Effector CD8-positive, alpha-beta T cell (primary cell): Measurements from ENCODE around the gene RABL6.
"Not testable (repeated sequence)": the region's sequence is repeated elsewhere in the genome, so short reads cannot be mapped to it uniquely, and the experiment has no call there.

Experiments used
- DNase-seq: peaks from one replicate; lab custom pipeline; 2025; lab: John Stamatoyannopoulos, UW
- total RNA-seq, 4 experiments: gene quantifications; one replicate each; lab custom pipeline; 2026; lab: John Stamatoyannopoulos, UW

Gene RABL6, protein sequence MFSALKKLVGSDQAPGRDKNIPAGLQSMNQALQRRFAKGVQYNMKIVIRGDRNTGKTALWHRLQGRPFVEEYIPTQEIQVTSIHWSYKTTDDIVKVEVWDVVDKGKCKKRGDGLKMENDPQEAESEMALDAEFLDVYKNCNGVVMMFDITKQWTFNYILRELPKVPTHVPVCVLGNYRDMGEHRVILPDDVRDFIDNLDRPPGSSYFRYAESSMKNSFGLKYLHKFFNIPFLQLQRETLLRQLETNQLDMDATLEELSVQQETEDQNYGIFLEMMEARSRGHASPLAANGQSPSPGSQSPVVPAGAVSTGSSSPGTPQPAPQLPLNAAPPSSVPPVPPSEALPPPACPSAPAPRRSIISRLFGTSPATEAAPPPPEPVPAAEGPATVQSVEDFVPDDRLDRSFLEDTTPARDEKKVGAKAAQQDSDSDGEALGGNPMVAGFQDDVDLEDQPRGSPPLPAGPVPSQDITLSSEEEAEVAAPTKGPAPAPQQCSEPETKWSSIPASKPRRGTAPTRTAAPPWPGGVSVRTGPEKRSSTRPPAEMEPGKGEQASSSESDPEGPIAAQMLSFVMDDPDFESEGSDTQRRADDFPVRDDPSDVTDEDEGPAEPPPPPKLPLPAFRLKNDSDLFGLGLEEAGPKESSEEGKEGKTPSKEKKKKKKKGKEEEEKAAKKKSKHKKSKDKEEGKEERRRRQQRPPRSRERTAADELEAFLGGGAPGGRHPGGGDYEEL
- 113 to 139 (median 125) reads per million in 4 experiments for total RNA-seq

DNA sequence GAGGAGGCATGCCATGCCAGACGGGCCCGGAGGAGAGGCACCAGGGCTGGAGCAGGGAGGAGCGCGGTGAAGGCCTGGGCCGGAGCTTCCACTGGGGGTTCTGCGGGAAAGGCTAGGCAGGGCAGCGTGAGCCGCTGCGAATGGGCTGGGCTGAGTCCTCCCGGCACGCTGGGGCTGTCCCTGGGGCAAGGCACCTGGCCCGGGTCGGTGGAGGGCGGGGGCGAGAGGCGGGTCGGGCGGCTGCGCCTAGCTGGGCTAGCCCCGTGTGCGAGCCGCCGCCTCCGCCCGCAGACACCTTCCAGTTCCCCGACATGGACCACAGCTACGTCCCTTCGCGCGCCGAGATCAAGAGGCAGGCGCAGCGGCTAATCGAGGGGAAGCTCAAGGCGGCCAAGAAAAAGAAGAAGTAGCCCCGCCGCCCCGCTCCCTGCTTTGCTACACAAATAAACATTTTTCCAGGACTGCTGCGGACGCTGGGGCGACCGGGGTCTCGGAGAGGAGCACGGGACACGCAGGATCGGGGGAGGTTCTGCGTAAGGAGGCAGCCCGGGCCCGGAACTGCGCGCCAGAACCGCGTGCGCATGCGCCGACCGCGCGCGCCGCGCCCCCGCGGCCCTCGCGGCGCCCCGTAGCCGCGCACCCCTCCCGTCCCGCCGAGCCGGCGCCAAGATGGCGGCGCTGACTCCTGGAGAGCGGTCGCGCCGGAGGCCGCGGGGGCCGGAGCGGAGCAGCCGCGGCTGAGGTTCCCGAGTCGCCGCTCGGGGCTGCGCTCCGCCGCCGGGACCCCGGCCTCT lies at the start of gene RABL6:
Gene RABL6 (plus strand): TSS at position 668 of the 794 bp plus-strand sequence. CDS start 249 bp downstream, outside the sequence.
- peak; percentile 66 for DNase-seq

DNA sequence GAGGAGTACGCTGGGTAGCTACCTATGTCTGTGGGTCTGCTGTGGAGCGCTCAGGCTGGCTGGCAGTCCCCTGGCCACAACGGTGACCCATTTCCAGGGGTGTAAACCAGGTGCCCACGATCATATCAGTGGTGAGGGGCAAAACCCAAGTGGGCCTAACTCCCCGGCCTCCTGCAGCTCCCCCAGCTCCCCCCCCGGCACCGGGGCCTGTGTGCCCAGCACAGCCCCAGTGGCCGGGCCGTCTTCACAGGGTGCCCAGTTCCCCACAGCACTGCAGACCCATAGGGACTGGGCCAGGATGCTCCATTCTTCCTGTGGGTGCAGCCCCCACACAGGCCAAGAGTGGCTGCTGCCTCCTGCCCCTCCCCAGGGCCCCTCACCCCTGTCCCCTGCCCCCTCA lies 48.7 kb upstream of the RABL6 start:
- no peak for DNase-seq

DNA sequence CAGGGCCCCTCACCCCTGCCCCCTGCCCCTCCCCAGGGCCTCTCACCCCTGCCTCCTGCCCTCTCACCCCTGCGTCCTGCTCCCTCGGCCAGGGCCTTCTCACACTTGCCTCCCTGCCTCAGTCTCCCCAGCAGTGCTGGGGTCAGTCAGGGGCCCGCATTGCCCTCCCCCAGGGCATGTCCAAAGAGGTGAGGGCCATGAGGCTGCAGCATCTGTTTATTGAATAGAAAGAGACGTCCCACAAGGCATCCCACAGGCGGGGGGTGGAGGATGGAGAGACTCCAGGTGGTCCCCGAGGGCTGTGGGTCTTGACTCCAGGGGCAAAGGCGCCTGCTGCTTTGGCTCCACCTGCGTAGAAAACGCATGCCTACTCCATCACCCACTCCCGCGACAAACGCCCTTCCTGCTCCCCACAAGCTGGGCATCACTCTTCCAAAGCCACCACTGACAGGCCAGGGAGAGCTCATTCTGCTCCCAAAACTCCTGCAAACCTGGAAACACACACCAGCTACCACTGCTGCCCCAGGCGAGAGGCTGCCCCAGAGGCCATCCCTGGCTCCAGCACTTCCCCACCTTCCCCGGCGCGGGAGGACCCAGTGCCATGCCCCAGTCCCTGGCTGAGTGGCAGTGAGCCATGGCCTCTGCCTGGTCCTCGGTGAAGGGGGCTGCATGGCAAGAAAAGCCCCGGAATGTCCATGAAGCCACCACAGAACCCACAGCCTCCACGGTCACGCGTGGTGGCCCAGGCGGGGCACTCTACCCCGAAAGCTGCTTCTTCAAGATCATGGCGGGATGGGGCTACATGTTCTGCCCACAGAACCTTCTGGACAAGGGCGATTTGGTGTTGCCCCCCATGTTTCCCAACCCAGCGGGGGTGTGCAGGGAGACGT lies 48.1 kb upstream of the RABL6 start:
- DNase-seq, result no peak

DNA sequence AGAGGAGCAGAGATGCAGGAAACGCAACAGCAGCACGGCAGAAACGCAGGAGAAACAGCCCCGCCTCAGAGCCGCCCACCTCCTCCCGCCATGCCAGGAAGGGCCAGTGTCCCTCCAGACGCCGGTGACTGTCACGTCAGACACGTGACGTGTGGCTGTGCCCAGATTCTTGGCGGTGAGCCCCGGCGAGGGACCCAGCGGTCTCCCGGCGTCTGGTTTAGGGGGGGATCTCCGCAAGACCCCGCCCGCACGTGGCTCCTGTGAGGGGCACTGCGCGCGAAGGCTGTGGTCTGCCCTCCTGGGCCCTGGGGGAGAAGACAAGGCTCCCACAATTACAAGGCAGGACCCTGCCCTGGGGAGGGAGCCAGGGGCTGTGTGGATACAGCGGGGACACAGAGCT lies 47.3 kb upstream of the RABL6 start:
- DNase-seq, result no peak

DNA sequence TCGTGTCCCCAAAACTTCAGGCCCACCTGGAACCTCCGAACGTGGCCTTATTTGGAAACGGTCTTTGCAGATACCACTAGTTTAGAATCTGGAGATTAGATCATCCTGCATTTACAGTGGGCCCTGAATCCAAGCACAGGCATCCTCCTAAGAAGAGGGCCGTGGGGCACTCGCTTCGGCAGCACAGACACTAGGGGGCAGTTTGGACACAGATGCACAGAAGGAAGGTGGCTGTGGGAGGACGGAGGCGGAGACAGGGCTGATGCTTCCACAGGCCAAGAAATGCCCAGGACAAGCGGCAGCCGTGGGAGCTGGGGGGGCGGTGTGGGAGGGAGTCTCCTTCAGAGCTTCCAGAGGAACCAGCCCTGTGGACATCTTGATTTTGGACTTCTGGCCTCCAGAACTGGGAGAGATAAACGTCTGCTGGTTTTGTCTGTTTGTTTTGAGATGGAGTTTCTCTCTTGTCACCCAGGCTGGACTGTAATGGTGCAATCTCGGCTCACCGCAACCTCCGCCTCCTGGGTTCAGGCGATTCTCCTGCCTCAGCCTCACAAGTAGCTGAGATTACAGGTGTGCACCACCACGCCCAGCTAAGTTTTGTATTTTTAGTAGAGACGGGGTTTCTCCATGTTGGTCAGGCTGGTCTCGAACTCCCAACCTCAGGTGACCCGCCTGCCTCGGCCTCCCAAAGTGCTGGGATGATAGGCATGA lies 46.8 kb upstream of the RABL6 start:
- DNase-seq, result not testable (repeated sequence)

DNA sequence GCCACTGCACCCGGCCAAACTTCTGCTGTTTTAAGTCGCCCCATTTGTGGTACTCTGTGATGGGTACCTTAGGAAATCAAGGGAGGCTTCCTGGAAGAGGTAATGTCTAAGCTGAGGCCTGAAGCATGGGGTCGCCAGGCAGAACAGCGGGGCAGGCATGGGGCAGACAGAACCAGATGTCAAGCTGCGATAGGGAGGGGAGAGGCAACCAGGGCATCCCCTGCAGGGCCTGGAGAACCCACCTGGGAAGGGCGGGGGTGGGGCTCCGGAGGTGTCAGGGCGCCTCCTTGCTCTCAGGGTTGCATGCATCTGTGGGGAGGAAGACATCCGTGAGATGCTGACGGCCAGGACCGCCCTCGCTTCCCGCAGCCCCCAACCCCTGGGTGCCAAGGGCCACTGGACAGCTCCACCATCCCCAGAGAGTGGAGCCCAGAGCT lies 46.2 kb upstream of the RABL6 start:
- no peak for DNase-seq

DNA sequence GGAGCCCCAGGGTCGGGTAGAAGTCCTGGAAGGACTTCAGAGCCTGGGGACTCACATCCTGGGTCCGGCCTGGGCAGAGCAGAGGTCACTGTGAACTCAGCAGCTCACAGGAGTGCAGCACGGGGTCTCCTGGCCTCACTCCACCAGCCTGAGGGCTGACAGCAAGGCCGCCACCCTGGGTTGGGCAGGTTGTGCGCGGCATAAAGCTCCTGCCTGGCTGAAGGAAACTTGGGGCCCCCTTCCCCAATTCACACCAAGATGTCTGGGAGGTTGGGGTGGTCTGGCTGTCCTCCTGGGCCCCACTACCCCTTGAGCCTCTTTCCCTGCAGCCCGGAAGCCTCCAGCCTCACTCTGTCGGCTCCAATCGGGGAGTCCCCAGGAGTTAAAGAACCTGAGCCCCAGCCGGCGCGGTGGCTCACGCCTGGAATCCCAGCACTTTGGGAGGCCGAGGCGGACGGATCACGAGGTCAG lies 45.5 kb upstream of the RABL6 start:
- DNase-seq, result no peak

DNA sequence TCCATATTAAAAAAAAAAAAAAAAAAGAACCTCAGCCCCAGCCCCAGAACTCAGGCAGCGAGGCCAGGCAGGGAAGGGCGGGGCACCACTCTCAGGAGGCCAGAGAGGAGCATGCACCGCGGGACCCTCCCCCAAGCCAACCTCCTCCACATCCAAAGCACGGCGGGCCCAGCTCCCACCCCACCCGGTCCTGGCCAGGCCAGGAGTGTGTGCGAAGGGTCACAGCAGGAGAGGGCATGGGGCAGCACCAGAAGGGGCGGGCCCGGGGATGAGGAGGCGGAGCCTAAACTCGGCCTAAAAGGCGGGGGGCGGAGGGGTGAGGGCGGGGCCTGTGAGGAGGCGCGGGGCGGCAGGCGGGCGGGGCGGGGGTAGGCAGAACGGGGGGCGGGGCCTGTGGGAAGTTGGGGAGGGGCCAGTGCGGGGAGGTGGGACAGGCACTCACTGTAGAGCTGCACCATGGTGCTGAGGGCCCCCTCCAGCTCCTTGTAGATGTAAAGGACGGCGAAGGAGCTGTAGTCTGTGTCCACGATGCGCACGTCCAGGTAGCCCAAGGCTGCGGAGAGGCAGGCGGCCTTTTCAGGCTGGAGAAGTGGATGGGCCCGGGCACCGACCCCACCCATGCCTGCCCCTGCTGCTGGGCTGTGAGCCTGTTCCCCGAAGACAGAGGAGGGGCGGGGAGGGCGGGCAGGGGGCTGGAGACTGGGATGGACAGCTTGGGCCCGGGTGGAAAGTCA lies 44.7 kb upstream of the RABL6 start:
- DNase-seq, result peak; percentile 20

DNA sequence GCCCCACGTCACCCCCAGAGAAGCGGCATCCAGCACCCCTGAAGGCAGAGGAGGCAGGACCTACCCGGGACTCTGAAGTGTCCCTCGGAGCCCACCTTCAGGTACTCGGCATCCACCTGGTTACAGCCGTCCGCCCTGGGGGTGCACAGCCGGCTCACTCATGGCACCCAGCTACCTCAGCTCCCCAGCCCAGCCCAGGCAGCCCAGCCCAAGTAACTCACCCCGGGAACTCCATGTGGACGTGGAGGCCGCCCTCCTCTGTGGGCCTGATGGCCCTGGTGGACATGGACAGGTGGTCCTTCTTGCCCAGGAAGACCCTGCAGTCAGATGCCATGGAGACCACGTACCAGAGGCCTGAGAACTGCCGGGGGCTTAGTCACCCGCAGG lies 44.1 kb upstream of the RABL6 start:
- DNase-seq, result no peak

DNA sequence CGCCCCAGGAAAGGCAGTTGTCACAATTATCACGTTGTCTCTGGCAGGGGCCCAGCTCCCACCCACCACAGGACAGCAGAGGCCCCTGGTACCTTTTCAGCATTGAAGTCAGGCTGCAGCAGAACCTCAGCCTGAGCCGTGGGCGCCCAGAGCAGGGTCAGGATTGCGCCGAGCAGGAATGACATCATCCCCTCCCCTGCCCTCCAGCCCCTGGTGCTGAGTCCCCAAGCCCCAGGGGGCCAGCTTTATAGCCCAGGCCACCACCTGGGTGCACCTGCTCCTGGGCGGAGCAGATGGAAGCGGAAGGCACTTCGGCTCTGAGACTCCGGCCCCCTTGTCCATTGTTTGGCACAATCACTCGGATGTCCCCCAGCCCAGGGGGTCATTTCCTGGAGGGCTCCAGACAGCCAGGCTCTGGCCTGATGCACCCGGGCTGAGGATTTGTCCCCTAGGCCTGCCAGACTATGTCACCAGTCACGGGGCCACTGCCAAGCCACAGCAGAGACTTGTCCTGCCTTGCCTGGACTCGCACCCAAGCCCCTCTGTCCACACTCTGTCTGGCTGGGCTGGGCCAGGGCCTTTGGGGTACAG lies 43.4 kb upstream of the RABL6 start, which contains the start of gene LCN15:
Gene LCN15 (minus strand): TSS at position 218 of the 591 bp plus-strand sequence. CDS start 30 bp downstream, at position 188.
- no peak for DNase-seq

DNA sequence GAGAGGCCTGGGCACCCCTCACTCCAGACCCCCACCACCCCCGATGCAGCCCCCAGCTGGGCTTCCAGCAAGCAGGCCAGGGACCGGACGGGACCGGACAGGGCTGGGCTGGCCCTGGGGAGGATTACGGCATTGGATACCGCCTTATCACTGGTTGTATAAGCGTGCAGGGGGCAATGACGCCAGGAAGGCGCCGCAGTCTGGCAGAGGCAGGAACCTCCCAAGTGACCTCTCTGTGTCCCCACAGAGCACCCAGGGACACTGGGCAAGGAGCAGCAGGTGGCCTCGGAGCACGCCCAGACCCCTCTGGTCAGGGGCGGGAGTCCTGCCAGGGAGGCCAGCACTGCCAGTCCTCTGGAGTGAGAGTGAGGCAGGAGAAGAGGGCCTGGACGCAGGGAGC lies 42.7 kb upstream of the RABL6 start:
- no peak for DNase-seq

DNA sequence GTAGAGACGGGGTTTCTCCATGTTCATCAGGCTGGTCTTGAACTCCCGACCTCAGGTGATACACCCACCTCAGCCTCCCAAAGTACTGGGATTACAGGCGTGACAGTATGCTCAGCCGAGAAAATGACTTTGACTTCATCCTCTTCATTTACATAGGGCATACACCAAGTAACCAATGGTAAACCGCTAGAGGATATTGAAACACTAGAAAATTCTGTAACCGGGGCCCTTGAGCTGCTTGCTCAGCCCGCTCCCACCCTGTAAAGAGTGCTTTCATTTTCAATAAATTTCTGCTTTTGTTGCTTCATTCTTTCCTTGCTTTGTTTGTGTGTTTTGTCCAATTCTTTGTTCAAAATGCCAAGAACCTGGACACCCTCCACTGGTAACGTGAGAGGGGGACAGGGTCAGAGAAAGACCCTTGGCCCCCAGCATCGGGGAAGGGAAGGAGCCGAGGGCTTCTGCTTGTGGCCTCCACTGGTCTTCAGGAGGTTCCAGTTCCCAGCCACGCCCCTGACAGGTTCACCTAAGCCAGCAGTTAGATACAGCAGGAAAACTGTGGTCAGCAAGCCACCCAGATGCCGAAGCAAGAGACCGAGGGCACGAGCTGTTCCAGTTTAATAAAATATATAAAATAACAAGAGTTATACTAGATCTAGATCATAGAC lies 41.9 kb upstream of the RABL6 start:
- DNase-seq, result not testable (repeated sequence)

DNA sequence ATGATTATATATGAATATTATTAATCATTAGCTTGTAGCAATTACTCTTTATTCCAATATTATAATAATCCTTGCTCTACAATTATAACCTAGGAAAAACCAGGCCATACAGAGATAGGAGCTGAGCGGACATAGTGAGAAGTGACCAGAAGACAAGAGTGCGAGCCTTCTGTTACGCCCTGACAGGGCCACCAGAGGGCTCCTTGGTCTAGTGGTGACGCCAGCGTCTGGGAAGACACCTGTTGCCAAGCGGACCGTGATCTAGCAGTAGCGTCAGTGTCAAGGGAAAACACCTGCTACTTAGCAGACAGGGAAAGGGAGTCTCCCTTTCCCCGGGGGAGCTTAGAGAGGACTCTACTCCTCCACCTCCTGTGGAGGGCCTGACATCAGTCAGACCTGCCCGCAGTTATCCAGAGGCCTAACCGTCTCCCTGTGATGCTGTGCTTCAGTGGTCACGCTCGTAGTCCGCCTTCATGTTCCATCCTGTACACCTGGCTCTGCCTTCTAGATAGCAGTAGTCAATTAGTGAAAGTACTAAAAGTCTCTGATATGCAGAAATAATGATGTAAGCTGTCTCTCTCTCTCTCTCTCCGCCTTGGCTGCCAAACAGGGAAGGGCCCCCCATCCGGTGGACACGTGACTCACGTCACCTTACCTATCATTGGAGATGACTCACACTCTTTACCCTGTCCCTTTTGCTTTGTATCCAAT lies 41.2 kb upstream of the RABL6 start:
- not testable (repeated sequence) for DNase-seq

DNA sequence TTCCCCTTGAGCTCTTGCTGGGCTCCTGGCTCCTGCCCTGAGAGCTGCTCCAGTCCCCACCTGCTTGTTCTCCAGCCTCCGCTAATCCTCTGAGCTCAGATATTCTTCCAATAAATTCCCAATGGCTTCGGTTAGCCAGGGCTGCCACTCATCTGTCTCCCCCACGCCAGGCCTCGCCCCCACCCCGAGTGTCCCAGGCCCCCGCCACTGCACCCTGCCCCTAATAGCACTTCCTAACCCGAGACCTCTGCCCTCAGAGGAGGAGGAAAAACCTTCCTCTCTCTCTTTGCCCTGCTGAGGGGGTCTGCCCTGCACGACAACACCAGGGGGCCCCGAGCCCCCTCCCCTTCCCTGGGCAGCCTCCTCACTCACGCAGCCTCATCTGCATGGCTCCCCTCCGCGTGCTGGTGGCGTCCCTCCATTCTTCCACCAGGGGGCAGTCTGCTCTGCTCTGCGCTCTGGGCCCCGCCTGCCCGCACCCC lies 38.0 kb upstream of the RABL6 start:
- DNase-seq, result peak; percentile 14

DNA sequence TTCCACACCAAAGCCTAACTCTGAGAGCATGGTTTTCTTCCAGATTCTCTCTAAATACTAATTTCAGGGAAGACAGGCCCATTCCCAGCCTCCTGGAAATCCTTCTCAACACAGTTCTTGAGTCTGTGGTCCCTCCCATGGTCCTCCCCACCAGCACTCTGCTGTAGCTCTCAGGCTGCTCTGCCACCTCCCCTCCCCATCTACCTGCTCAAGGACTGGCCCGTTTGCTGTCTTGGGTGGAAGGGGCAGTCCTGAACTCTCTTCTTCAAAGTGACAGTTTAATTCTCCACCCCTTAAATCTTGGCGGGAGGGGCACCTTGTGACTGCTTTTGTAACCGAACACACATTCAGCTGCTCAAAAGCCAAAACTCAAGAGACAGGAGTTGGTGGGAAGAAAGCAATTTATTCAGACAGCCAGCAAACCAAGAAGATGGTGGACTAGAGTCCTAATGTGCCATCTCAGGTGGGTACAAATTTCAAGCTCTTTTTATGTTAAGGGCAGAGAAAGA lies 35.8 kb upstream of the RABL6 start:
- no peak for DNase-seq

DNA sequence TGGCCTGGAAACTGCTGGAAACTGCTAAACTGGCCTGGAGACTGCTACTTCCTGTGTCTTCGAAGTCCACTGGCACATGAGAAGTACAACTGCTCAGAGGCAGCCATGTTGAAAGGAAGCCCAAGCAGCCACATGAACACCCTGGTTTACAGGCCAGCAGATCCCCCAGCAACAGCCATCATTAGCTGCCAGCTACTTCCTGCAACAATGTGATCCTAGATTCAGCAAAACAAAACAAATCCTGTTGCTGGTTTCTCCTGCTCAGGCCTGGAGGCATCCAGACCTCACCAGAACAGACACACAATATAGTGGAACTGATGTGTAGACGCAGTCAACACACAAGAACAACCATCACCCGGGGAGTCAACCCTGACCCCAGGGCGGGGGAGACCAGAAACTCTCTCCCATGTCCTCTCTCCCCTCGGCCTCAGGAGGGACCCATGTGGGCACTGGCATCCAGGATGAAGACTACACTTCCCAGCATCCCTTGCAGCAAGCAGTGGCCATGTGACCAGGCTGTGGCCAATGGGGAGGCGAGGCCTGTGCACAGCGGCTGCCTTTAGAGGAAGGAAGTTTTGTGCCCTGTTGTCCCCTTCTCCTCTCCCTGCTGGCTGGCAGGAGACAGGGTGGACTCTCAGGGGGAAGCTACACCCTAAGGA lies 34.2 kb upstream of the RABL6 start:
- no peak for DNase-seq

DNA sequence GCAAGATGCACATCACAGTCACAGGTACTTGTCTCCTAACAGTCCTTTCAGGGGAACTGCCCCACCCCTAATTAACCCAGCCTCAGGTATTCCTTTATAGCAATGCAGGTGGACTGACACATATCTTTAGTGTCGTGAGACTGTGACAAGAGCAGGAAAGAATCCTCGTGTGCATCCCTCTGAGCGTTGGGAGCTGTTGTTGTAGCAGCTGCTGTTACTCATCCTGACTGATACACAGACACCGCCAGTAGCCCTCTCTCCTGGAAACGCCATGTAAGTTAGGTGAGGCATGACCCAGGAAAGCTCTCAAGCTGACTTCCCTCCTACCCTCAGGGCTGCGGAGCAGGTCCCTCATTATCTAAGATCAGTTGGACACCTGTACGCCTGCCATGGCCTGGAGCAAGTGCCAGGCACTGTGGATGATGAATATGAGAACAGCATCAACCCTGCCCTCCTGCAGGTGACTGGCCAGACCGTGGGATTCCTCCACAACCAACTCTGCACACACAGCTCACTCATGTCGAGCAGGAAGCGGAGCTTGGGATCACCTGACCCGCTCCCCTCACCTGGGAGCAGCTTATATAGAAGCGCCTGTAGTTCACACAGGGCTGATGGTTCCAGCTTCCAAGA lies 33.2 kb upstream of the RABL6 start:
- DNase-seq, result no peak
